Kidney epithelial cell (primary cell): ENCODE measurements around the gene TRAF2. TPM values are rescaled to one million over a fixed set of nuclear protein-coding genes. Genes with fewer than 3 reads are reported as not detected.

Source experiments
- DNase-seq: peaks from one replicate; pipeline ENCODE4 v3.0.0-alpha.2; 2010; ENCODE audit warnings: low read depth
- H3K27me3 ChIP-seq: 2 replicates; pipeline ENCODE4 v1.6.0; 2011; ENCODE audit warnings: low read length; ENCODE audit not compliant: control insufficient read depth, insufficient read depth
- H3K36me3 ChIP-seq: 2 replicates; pipeline ENCODE4 v1.5.1; 2011; ENCODE audit warnings: low read length; ENCODE audit not compliant: control insufficient read depth, insufficient read depth
- H3K4me3 ChIP-seq: 2 replicates; pipeline ENCODE4 v1.5.1; 2011; ENCODE audit warnings: low read depth, mild to moderate bottlenecking, control low read depth, low read length
- CTCF ChIP-seq: IDR thresholded peaks from 2 replicates; pipeline ENCODE4 v1.5.1; 2011; ENCODE audit warnings: mild to moderate bottlenecking, moderate library complexity, low read length, control low read depth, inconsistent platforms; ENCODE audit not compliant: insufficient read depth, poor library complexity, severe bottlenecking
- total RNA-seq: library from RNA; depleted of rRNA; stranded (reverse); fragments of >200 nt; gene quantifications from 2 replicates; pipeline ENCODE4 v1.2.3, GENCODE V29; 2015

TRAF2 gene
- total RNA-seq, 1 donor from 2014 or later = 17.5 TPM

GRCh38 chr9:136910197-136910900 lies 24.0 kb downstream of the TRAF2 start:
- DNase-seq = no peak
- no peak for TF ChIP-seq CTCF
- Histone ChIP-seq H3K36me3 (no peaks in the 10 kb centered on the region), H3K27me3 (no peaks in the 10 kb centered on the region), H3K4me3 (no peak overlapping the region)

DNA sequence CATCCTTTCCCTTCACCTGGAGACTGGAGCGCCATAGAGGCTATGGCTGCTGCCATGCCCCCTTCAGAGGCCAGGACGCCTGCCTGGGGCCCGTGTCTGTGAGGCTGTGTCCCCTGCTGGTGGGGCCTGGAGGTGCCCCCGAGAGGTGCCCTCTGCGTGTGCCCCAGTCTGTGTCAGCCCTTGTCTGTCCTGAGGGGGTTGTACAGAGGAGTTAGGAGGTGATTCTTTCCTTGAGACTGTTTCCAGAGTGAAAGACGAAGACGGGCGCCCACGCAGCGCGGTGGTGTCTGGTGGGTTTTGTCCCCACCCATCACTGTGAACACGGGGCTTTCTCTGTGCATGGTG lies 24.6 kb downstream of the TRAF2 start:
- no peak for TF ChIP-seq CTCF
- Histone ChIP-seq H3K36me3 (no peaks in the 10 kb centered on the region), H3K4me3 (no peak overlapping the region), H3K27me3 (no peaks in the 10 kb centered on the region)
- no peak for DNase-seq

GRCh38 chr9:136913701-136914438 lies 27.6 kb downstream of the TRAF2 start:
- no peak for TF ChIP-seq CTCF
- no peaks in the 10 kb centered on the region for H3K27me3 ChIP-seq
- no peak overlapping the region for H3K4me3 ChIP-seq
- H3K36me3 ChIP-seq = no peaks in the 10 kb centered on the region
- DNase-seq = no peak

- DNase-seq = no peak
- Histone ChIP-seq H3K4me3 (no peak overlapping the region), H3K36me3 (no peaks in the 10 kb centered on the region), H3K27me3 (no peaks in the 10 kb centered on the region)
- no peak for TF ChIP-seq CTCF
These were observed 29.5 kb downstream of the TRAF2 start for GRCh38 chr9:136915632-136916329.

GRCh38 chr9:136916330-136917184 lies 30.2 kb downstream of the TRAF2 start:
- TF ChIP-seq CTCF = no peak
- peaks cover 1% of the 10 kb centered on the region for H3K36me3 ChIP-seq
- no peaks in the 10 kb centered on the region for H3K27me3 ChIP-seq
- no peak overlapping the region for H3K4me3 ChIP-seq
- DNase-seq = no peak
